Measurements from ENCODE around the gene CDHR5.

DNA sequence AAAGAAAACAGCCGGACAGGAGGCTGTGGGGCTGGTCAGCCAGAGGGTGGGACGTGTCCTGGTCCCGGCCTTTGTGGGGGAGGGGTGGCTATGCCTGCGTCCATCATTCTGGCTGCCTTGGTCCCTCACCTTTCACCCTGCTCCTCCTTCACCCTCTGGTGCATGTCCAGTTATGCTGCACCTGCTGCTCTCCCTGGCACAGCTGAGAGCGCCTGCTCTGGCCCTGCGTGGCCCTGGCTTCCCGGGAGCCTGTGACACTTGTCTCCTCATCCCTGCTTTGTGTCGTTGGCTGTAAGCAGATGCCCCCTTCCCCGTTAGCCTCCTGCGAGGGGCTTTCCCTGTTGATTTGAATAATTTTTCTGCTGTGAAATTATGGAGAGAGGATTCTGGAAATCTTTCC lies 31.8 kb downstream of the CDHR5 start:
- TF ChIP-seq, protein P1, sequence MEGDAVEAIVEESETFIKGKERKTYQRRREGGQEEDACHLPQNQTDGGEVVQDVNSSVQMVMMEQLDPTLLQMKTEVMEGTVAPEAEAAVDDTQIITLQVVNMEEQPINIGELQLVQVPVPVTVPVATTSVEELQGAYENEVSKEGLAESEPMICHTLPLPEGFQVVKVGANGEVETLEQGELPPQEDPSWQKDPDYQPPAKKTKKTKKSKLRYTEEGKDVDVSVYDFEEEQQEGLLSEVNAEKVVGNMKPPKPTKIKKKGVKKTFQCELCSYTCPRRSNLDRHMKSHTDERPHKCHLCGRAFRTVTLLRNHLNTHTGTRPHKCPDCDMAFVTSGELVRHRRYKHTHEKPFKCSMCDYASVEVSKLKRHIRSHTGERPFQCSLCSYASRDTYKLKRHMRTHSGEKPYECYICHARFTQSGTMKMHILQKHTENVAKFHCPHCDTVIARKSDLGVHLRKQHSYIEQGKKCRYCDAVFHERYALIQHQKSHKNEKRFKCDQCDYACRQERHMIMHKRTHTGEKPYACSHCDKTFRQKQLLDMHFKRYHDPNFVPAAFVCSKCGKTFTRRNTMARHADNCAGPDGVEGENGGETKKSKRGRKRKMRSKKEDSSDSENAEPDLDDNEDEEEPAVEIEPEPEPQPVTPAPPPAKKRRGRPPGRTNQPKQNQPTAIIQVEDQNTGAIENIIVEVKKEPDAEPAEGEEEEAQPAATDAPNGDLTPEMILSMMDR (optimal IDR thresholded peaks at IDR 0.05 in 1 of 3, IDR thresholded peaks at IDR 0.05 in 1 of 3, conservative IDR thresholded peaks at IDR 0.05 in 1 of 3; ENCODE audit: extremely low read depth in 1 of 3, insufficient read depth in 2 of 3, low read length in 3 of 3), result no peak
- no peak for TF ChIP-seq EZH2 (IDR thresholded peaks at IDR 0.05; ENCODE audit: low read length)

Data from keratinocyte (primary cell).